HepG2 (cell line): ENCODE measurements around the gene ANAPC2. TPM values are rescaled to one million over a fixed set of nuclear protein-coding genes. Genes with fewer than 3 reads are reported as not detected.

Experiments used
- BATF2 ChIP-seq: sonication (generic); formaldehyde crosslinking; IDR thresholded peaks from 2 replicates; pipeline ENCODE4 v1.8.0; 2022; ENCODE audit warnings: mild to moderate bottlenecking, missing genetic modification reagents, moderate library complexity
- EP300 ChIP-seq, 3 experiments: sonication (generic) in 1 of 3; formaldehyde crosslinking in 1 of 3; IDR thresholded peaks; 2 replicates each; pipeline versions ENCODE4 v1.5.1 to v1.6.1; 2011 to 2020; ENCODE audit warnings: low read depth in 2 of 3, low read length in 2 of 3, borderline replicate concordance in 1 of 3, improper control_type of control experiment in 1 of 3, mild to moderate bottlenecking in 1 of 3, missing genetic modification reagents in 1 of 3, moderate library complexity in 1 of 3
- FOXC1 ChIP-seq: sonication (generic); formaldehyde crosslinking; IDR thresholded peaks from 2 replicates; pipeline ENCODE4 v1.8.0; 2022; ENCODE audit warnings: mild to moderate bottlenecking, missing genetic modification reagents, borderline replicate concordance
- GRHL1 ChIP-seq: sonication (generic); formaldehyde crosslinking; conservative IDR thresholded peaks from 2 replicates; pipeline ENCODE4 v1.8.0; 2022; ENCODE audit warnings: missing genetic modification reagents
- JUN ChIP-seq: sonication (generic); formaldehyde crosslinking; IDR thresholded peaks from 2 replicates; pipeline ENCODE4 v1.4.0; 2020; ENCODE audit warnings: mild to moderate bottlenecking, missing genetic modification reagents
- MAFK ChIP-seq, 2 experiments: IDR thresholded peaks in 1 of 2; conservative IDR thresholded peaks in 1 of 2; 2 replicates each; pipeline ENCODE4 v1.6.1; 2011; ENCODE audit warnings: improper control_type of control experiment in 2 of 2, low read length in 2 of 2
- MTF1 ChIP-seq: sonication (generic); formaldehyde crosslinking; IDR thresholded peaks from 2 replicates; pipeline ENCODE4 v1.5.0; 2020; ENCODE audit warnings: missing genetic modification reagents
- SP1 ChIP-seq, 2 experiments: fragments of 450-650 bp in 1 of 2; sonication (generic) in 1 of 2; formaldehyde crosslinking in 1 of 2; IDR thresholded peaks; 2 replicates each; pipeline versions ENCODE4 v1.4.0 to v1.6.1; 2016 to 2020; ENCODE audit warnings: missing genetic modification reagents in 1 of 2
- TOPORS ChIP-seq: sonication (generic); formaldehyde crosslinking; IDR thresholded peaks from 2 replicates; pipeline ENCODE4 v1.8.0; 2023; ENCODE audit warnings: mild to moderate bottlenecking, missing genetic modification reagents
- XBP1 ChIP-seq: sonication (generic); formaldehyde crosslinking; IDR thresholded peaks from 2 replicates; pipeline ENCODE4 v1.5.0; 2020; ENCODE audit warnings: missing genetic modification reagents
- ZNF224 ChIP-seq: sonication (generic); formaldehyde crosslinking; IDR thresholded peaks from 2 replicates; pipeline ENCODE4 v1.5.0; 2020; ENCODE audit warnings: mild to moderate bottlenecking, missing genetic modification reagents
- ZNF256 ChIP-seq: sonication (generic); formaldehyde crosslinking; conservative IDR thresholded peaks from 2 replicates; pipeline ENCODE4 v1.4.0; 2020; ENCODE audit warnings: missing genetic modification reagents
- ZNF414 ChIP-seq: sonication (generic); formaldehyde crosslinking; IDR thresholded peaks from 2 replicates; pipeline ENCODE4 v1.5.0; 2020; ENCODE audit warnings: missing genetic modification reagents
- ZNF550 ChIP-seq: sonication (generic); formaldehyde crosslinking; IDR thresholded peaks from 2 replicates; pipeline ENCODE4 v1.4.0; 2020; ENCODE audit warnings: mild to moderate bottlenecking, missing genetic modification reagents, borderline replicate concordance
- ZNF557 ChIP-seq: sonication (generic); formaldehyde crosslinking; IDR thresholded peaks from 2 replicates; pipeline ENCODE4 v1.4.0; 2020; ENCODE audit warnings: missing genetic modification reagents
- ZNF713 ChIP-seq: sonication (generic); formaldehyde crosslinking; IDR thresholded peaks from 2 replicates; pipeline ENCODE4 v1.4.0; 2020; ENCODE audit warnings: mild to moderate bottlenecking, missing genetic modification reagents
- ZNF772 ChIP-seq: sonication (generic); formaldehyde crosslinking; IDR thresholded peaks from 2 replicates; pipeline ENCODE4 v1.5.0; 2020; ENCODE audit warnings: mild to moderate bottlenecking, missing genetic modification reagents
- ZNF792 ChIP-seq: IDR thresholded peaks from 2 replicates; pipeline ENCODE4 v1.6.1; 2016
- ZNF839 ChIP-seq: sonication (generic); formaldehyde crosslinking; IDR thresholded peaks from 2 replicates; pipeline ENCODE4 v1.4.0; 2020; ENCODE audit warnings: missing genetic modification reagents, mild to moderate bottlenecking, borderline replicate concordance
- ZSCAN12 ChIP-seq: sonication (generic); formaldehyde crosslinking; IDR thresholded peaks from 2 replicates; pipeline ENCODE4 v1.9.0; 2021; ENCODE audit warnings: mild to moderate bottlenecking, missing genetic modification reagents
- polyA plus RNA-seq, 8 experiments: library from polyadenylated mRNA; depleted of rRNA in 3 of 8; stranded (reverse) in 7 of 8; unstranded in 1 of 8; fragments of >200 nt; fragmentation: Illumina TruSeq in 4 of 8; extraction: Trizol in 4 of 8; gene quantifications; 2 replicates each; pipeline versions ENCODE4 v1.2.1 to v1.2.3, GENCODE V29; 2011 to 2016; ENCODE audit warnings: low read depth in 4 of 8, missing spikeins in 1 of 8, mixed read lengths in 1 of 8; ENCODE audit not compliant: insufficient read depth in 1 of 8
- total RNA-seq, 5 experiments: library from RNA; depleted of rRNA; stranded (reverse); fragments of >200 nt; fragmentation: Illumina TruSeq; extraction: Trizol; gene quantifications; 2 replicates each; pipeline ENCODE4 v1.2.3, GENCODE V29; 2016; ENCODE audit warnings: low read depth in 1 of 5

Gene ANAPC2
- total and polyA plus RNA-seq, 2 of the 13 experiments (the other 11 are each of a cell fraction or from before 2014, with no cell fraction given), result 12.3 to 15.4 TPM

GRCh38 chr9:137188490-137189296 lies at the start of gene ANAPC2, which contains the start of gene SSNA1 (continued):
- TF ChIP-seq ZNF224 (CRISPR knock-in tag), result peak; percentile 68; the same call in 1 of the 2 replicates
- TF ChIP-seq SP1 (IDR thresholded peaks at IDR 0.05), result no peak
- TF ChIP-seq SP1 (CRISPR knock-in tag; IDR thresholded peaks at IDR 0.05), result peak; percentile 93
- TF ChIP-seq ZNF713, result no peak
- TF ChIP-seq ZNF414 (CRISPR knock-in tag), result peak; percentile 74; the same call in 1 of the 2 replicates
- 0 out of 2 replicates have a peak, but pooled peaks have one; percentile 50 for TF ChIP-seq BATF2 (CRISPR knock-in tag)
- peak; percentile 48; the same call in 1 of the 2 replicates for TF ChIP-seq ZNF792 (CRISPR knock-in tag)
- TF ChIP-seq EP300 (IDR thresholded peaks at IDR 0.05; ENCODE audit: low read depth in 2 of 2, low read length in 2 of 2), result peak in 1 of 2 experiments; percentile 18; a peak in 1 of 4 replicates
- peak; percentile 71; the same call in 1 of the 2 replicates for TF ChIP-seq EP300 (CRISPR knock-in tag; IDR thresholded peaks at IDR 0.05; ENCODE audit: borderline replicate concordance)
- TF ChIP-seq ZNF550 (CRISPR knock-in tag), result 0 out of 2 replicates have a peak, but pooled peaks have one; percentile 31
- TF ChIP-seq ZNF557 (CRISPR knock-in tag), result no peak
- no peak for TF ChIP-seq XBP1
- TF ChIP-seq GRHL1, result no peak
- TF ChIP-seq ZNF839 (CRISPR knock-in tag), result 0 out of 2 replicates have a peak, but pooled peaks have one; percentile 29
- peak; percentile 92 for TF ChIP-seq FOXC1 (CRISPR knock-in tag)
- no peak for TF ChIP-seq ZSCAN12 (CRISPR knock-in tag)
- peak; percentile 21; the same call in 1 of the 2 replicates for TF ChIP-seq MTF1
- peak in 1 of 2 experiments; percentile 56; a peak in 2 of 4 replicates for TF ChIP-seq MAFK (conservative IDR thresholded peaks at IDR 0.05 in 1 of 2, IDR thresholded peaks at IDR 0.05 in 1 of 2; ENCODE audit: low read length in 2 of 2)
- peak; percentile 95 for TF ChIP-seq TOPORS (CRISPR knock-in tag)
- peak; percentile 71; the same call in 1 of the 2 replicates for TF ChIP-seq JUN
- TF ChIP-seq ZNF772 (CRISPR knock-in tag), result peak; percentile 70; the same call in 1 of the 2 replicates
- peak; percentile 53; the same call in 1 of the 2 replicates for TF ChIP-seq ZNF256 (CRISPR knock-in tag)
